H54 (cell line): Measurements from ENCODE around the gene SBDS.
"Not testable (repeated sequence)": the region's sequence is repeated elsewhere in the genome, so short reads cannot be mapped to it uniquely, and the experiment has no call there.

Source experiments
- DNase-seq: peaks from one replicate; pipeline ENCODE4 v3.0.0; 2011; ENCODE audit warnings: low spot score, mixed read lengths; ENCODE audit not compliant: insufficient read length
- FAIRE-seq: peaks from 3 replicates; lab custom pipeline; 2011; peaks lifted over from hg19 to GRCh38; lab: Jason Lieb, UNC
- POLR2A ChIP-seq: IDR thresholded peaks from 2 replicates; pipeline ENCODE4 v1.6.1; 2011; ENCODE audit warnings: low read depth, mild to moderate bottlenecking, low read length

The SBDS gene

DNA sequence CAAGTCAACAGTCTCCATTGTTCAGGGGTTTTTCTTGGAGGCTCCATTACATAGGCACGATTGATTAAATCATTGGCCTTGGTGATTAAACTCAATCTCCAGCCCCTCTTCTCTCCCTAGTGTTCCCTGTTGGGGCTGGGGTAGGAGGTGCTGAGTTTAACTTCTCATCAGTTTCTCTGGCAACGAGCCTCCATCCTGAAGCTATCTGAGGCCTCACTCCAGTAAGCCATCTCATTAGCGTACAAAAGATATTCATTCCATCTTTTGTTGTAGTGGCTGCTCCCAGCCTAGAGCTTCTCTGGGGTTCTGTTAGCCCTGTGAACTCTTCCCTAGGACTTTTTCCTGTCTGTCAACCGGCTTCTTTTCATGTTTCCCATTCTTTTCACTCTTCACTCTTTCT, 12.9 kb upstream of the SBDS start:
- DNase-seq: no peak
- no peak for FAIRE-seq
- no peak for TF ChIP-seq POLR2A

DNA sequence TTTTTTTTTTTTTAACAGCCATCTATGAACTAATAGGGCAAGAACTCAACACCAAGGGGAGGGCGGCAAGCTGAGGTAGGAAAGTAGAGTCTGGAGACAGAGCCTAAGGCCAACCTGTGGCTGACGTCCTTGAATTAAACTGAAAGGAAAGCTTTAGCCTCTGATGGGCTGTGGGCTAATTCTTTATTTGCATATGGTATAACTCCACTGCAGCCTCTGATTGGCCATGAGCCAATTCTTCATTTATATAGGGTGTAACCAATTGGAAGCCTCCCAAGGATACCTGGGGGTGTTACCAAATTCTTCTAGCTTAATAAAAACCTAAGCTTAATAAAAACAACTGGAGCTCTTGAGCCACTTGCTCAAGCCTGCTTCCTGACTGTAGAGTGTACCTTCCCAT, 11.6 kb upstream of the SBDS start:
- no peak for TF ChIP-seq POLR2A
- DNase-seq: no peak
- no peak for FAIRE-seq

DNA sequence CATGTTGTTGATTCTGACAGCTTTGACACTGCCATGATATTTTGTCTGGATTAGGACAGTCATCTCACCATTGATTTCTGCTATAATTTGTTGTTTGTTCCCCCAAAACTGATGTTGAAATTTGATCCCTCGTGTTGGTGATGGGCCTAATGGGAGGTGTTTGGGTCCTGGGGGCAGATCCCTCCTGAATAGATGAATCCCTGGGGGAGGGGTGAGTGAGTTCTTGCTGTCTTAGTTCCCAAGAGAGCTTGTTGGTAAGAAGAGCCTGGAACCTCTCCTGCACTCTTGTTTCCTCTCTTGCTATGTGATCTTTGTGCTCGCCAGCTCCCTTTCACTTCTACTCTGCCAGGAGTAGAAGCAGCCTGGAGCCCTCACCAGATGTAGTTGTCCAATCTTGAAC, 8.8 kb upstream of the SBDS start:
- DNase-seq, FAIRE-seq: not testable (repeated sequence)

DNA sequence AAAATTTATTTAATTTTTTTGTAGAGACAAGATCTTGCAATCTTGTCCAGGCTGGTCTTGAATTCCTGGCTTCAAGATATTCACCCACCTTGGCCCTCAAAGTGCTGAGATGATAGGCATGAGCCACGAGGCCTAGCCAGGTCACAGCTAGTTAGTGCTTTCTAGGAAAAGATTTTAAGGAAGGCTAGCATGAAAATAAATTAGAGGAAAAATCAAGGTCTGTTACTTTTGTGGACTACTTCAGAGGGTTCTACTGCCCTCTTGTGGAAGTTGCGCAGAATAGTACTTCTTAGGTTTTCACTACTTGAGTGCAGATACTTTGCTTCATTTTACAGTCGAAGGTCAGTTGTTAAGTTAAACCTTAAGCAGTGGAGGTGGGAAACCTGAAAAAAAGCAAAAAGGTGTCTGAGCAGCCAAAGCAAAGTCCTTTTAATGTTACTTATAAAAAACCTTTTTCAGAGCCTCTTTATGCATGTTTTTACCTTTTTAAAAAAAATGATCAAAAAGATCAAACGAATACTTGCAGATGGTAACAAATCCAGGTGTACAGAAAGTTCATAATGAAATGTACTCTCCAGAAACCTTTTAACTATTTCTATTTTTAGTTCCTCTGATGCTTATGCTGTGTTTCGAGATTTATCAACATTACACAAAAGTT, 5.3 kb upstream of the SBDS start:
- not testable (repeated sequence) for DNase-seq

DNA sequence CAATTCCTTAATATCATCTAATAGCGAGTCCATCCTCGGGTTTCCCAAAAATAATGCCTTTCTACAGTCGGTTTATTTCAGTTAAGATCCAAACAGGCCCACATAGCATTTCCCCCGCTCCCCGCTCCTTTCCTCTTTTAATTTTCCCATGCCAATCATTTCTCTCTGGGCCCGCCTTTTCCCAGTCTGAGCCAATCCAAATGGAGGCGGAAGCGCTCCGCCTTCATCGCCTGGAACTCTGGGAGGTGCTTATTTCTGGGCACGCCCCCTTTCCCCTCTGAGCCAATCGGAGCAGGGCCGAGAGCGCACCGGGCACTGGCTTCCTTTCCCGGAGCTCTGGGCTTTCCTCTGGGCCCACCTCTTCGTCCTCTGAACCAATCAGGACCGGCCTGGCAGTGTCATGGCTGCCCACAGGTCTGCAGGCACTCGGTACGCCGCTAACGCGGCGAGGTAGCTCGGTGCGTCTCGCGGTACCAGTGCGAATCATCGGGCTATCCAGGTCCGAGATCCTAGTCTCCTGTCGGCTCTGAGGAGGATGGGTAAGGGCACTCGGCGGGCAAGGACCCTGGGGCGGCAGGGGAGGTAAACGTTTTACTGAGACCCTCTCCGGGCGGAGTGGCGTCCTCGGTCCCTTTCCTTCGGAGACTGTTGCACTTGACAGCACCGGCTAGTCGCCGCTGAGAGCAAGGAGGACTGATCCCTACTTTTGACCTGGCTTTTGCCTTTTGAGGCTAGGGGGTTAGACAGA, 1.2 kb upstream of the SBDS start, which contains the start of gene TYW1:
Gene TYW1, plus strand, starts transcription at position 390 of the 748 bp plus-strand sequence. Its CDS starts 146 bp downstream, at position 536.
- DNase-seq (peak; percentile 70), FAIRE-seq (peak; percentile 86)
- TF ChIP-seq POLR2A: peak; percentile 93

More for the DNA sequence above, 5.3 kb upstream of the SBDS start:
- peak; percentile 99 for FAIRE-seq

DNA sequence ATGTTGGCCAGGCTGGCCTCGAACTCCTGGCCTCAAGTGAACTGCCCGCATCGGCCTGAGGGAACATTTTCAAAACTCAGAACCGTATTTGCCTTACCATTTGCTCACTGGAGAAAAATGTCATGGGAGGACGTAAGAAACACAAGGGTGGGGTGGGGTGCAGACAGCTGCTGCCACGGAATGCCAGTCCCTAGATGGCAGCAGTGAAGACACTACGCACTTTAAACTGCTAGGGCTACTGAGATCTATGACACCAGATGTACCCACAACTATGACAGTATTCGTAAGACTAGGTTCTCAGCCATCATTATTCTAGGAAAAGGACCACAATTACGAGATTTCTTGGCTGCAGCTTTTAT, 716 bp downstream of the SBDS start:
- not testable (repeated sequence) for DNase-seq
- peak; percentile 90 for FAIRE-seq
- TF ChIP-seq POLR2A: peak; percentile 8; the same call in 1 of the 2 replicates

DNA sequence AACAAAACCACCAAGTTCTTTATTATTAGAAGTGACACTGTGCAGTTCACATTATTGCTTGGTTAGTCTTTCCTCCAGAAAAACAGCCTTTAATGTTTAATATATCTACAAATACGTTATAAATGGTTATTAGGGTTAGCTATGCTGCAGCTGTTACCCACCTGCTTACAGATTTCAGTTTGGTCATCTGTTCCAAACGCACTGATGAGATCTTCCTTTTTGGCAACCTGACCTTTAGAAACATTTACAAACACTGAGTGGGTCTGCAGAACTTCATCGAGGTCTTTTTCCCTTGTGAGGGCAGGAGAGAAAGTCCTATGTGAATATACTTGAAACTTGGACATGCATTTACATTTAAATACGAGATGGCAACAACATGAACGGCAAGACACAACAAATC, 1.3 kb downstream of the SBDS start:
- not testable (repeated sequence) for FAIRE-seq, DNase-seq

DNA sequence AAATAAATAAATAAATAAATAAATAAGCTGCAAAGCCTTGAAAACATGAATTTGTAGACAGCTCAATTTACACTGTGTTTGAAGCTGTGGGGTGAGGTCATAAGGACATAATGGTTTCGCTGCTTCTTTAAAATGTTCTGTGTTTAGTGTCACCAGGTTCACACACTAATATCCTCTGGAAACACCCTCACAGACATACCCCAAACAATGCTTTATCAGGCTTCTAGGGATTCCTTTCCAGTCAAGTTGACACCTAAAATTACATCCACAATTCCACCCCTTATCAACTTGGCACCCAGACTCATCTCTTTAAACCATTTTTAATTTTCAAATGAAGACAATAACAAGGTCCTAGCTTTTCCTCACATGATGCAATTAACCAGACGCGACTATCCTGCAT, 5.8 kb downstream of the SBDS start:
- not testable (repeated sequence) for DNase-seq, FAIRE-seq

DNA sequence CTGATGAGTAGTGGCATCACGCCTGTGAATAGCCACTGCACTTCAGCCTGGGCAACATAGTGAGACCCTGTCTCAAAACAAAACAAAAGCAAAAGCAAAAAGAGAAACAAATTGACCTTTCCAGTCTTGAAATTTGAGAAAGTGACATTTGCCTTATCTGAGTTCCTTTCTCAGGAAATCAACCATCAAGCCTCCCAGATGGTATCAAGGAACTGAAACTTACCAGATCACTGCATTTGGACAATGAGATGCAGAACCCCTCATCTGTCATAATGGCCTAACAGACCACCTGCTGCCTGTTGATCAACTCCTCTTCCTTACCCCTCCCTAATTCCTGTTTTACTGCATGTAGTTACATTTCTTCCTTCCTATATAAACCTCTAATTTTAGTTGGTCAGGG, 15.1 kb downstream of the SBDS start:
- DNase-seq, FAIRE-seq: not testable (repeated sequence)

DNA sequence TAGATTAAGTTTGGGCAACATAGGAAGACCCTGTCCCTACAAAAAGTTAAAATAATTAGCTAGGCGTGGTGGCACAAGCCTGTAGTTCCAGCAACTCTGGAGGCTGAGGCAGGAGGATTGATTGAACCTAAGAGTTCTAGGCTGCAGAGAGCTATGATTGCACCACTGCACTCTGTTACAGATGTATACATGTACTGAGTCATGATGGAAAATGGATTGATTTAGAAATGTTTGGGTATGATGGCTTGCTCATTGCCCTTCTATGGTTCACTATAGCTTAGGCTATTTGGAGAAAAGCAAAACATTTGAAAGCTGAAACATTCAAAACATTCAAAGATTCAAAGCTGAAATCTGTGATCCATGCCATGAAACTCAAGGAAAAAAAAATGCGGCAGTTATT, 16.4 kb downstream of the SBDS start:
- not testable (repeated sequence) for FAIRE-seq, DNase-seq

DNA sequence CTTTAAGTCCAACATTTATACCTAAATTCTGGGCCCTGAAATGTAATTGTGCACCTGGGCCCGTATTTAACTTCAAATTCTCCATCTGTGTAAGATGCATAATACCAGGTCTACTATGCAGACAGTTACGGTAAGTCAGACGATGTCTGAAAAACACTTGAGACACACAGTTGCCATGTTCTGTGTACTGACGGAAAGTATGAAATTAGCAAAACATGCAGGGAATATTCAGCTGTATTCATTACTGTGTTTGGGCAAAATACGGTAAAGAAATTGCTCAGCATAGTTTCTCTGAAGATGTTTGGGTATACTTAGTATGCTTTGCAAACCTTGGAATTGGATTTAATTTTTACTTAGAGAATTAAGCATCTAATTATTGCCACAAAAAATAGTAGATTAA, 17.1 kb downstream of the SBDS start:
- not testable (repeated sequence) for DNase-seq, FAIRE-seq

DNA sequence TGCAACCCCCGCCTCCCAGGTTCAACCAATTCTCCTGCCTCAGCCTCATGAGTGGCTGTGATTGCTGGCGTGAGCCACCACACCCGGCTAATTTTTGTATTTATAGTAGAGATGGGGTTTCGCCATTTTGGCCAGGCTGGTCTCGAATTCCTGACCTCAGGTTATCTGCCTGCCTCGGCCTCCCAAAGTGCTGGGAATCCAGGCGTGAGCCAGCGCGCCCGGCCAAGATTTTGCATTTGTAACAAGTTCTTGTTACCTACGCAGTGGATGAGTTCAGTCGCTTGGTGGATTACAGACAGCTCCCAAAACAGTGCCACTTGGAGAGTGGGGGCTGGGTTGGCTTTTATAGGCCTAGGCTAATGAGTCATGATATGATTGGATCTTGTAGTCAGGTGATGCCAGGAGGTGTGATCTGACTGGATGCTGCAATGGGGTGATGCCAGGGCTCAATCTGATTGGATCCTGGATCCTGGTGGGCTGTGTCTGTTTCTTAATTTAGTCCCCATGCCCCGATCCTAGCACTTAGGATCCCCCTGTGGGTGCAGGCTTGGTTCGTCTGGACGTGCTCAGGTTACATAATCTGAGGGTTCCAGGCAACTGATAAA, 20.3 kb downstream of the SBDS start:
- TF ChIP-seq POLR2A: no peak
- FAIRE-seq: no peak
- no peak for DNase-seq

DNA sequence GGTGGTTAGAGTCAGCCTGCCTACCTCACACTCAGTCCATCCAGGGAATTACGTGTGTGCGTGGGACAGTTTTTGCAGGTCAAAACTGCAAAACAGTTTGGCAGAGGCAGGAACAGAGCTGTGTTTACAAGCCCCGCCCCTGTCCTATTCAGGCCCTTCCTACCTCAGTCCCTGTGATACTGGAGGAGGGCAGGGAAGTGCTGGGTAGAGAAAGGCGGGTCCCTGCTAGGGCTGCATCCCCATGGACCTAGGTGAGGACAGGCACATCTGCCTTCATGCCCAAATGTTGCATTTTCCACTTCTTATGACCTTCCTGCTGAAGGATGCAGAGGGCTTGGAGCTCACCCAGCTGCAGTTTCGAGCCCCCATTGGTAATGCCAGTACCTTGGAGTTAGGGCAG, 25.1 kb downstream of the SBDS start:
- TF ChIP-seq POLR2A: no peak
- no peak for DNase-seq
- no peak for FAIRE-seq

DNA sequence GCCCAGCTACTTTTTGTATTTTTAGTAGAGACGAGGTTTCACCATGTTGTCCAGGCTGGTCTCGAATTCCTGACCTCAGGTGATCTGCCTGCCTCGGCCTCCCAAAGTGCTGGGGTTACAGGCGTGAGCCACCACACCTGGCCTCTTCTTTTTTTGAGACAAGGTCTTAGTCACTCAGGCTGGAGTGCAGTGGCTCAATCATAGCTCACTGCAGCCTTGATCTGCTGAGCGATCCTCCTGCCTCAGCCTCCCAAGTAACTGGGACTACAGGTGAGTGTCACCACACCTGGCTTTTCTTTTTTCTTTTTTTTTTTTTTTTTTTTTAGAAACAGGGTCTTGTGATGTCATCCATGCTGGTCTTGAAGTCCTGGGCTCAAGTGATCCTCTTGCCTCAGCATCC, 26.4 kb downstream of the SBDS start:
- not testable (repeated sequence) for FAIRE-seq

DNA sequence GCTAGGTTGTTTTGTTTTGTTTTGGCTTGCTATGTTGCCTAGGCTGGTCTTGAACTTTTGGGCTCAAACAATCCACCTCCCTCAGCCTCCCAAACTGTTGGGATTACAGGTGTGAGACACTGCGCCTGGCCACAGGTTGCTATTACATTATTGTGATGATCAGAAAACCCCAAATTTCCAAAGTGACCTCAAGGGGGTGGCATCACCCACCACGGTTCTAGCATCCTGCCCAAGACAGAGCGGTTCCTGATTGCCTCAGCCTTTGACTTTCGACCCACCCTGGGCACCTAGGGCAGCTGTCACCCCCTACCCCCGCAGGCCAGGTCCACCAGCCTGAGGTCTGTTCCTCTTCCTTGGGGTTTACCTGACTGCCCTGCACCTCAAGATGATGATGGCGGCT, 28.4 kb downstream of the SBDS start:
- TF ChIP-seq POLR2A: no peak
- DNase-seq: no peak
- FAIRE-seq: no peak

More for the DNA sequence above, 26.4 kb downstream of the SBDS start:
- not testable (repeated sequence) for DNase-seq
